Measurements from ENCODE around the gene RIMBP2.

RIMBP2 gene

DNA sequence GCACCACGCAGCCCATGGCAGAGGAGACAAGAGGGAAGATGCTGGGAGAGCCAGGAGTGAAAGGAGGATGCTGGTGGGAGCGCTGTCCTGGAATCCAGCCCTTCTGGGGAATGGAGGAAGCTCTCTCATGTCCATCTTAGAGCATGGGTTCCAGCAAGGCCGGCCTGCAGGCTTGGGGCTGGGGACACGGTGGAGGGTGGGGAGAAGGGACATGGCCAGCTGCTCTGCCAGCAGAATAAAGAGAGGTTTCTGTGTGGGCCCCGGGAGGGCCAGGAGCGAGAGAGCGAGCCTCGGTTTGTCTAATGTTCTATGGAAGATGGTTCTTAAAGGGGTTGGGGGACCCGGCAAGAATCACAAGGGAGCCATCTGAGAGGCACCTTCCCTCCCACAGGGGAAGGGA, 60.2 kb downstream of the RIMBP2 start:
- no peak overlapping the region for H3K4me3 ChIP-seq (ENCODE audit: low read depth, low read length)
- TF ChIP-seq POLR2A (IDR thresholded peaks at IDR 0.05; ENCODE audit: extremely low read depth, insufficient read length) (no peak), MYC (IDR thresholded peaks at IDR 0.05; ENCODE audit: low read depth, low read length) (no peak)
- TF ChIP-seq, protein P1, sequence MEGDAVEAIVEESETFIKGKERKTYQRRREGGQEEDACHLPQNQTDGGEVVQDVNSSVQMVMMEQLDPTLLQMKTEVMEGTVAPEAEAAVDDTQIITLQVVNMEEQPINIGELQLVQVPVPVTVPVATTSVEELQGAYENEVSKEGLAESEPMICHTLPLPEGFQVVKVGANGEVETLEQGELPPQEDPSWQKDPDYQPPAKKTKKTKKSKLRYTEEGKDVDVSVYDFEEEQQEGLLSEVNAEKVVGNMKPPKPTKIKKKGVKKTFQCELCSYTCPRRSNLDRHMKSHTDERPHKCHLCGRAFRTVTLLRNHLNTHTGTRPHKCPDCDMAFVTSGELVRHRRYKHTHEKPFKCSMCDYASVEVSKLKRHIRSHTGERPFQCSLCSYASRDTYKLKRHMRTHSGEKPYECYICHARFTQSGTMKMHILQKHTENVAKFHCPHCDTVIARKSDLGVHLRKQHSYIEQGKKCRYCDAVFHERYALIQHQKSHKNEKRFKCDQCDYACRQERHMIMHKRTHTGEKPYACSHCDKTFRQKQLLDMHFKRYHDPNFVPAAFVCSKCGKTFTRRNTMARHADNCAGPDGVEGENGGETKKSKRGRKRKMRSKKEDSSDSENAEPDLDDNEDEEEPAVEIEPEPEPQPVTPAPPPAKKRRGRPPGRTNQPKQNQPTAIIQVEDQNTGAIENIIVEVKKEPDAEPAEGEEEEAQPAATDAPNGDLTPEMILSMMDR (IDR thresholded peaks at IDR 0.05; ENCODE audit: low read depth, low read length), result no peak
- TF ChIP-seq, protein P2, sequence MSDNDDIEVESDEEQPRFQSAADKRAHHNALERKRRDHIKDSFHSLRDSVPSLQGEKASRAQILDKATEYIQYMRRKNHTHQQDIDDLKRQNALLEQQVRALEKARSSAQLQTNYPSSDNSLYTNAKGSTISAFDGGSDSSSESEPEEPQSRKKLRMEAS (IDR thresholded peaks at IDR 0.05; ENCODE audit: low read depth, low read length), result no peak
- no peak for DNase-seq (ENCODE audit: low read depth)

DNA sequence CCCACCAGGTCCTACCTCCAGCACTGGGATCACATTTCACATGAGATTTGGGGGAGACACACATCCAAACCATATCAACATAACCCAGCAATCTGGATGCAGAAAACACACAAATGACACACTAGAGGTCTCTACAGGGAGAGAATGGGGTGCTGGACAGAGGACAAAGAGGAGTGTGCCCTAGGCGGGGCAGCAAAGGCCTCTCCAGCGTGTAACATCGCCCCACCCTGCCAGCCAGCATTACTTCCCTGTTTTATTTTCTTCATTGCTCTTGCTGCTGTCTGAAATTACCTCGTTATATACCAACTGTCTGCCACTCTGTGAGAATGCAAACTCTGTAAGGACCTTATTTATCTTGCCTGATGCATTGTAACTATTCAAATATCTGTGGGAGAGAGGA, 61.1 kb downstream of the RIMBP2 start:
- DNase-seq (ENCODE audit: low read depth), result no peak
- TF ChIP-seq POLR2A (IDR thresholded peaks at IDR 0.05; ENCODE audit: extremely low read depth, insufficient read length), result no peak
- TF ChIP-seq, protein P2 (IDR thresholded peaks at IDR 0.05; ENCODE audit: low read depth, low read length), result no peak
- TF ChIP-seq, protein P1 (IDR thresholded peaks at IDR 0.05; ENCODE audit: low read depth, low read length), result no peak
- TF ChIP-seq MYC (IDR thresholded peaks at IDR 0.05; ENCODE audit: low read depth, low read length), result no peak
- no peak overlapping the region for H3K4me3 ChIP-seq (ENCODE audit: low read depth, low read length)

DNA sequence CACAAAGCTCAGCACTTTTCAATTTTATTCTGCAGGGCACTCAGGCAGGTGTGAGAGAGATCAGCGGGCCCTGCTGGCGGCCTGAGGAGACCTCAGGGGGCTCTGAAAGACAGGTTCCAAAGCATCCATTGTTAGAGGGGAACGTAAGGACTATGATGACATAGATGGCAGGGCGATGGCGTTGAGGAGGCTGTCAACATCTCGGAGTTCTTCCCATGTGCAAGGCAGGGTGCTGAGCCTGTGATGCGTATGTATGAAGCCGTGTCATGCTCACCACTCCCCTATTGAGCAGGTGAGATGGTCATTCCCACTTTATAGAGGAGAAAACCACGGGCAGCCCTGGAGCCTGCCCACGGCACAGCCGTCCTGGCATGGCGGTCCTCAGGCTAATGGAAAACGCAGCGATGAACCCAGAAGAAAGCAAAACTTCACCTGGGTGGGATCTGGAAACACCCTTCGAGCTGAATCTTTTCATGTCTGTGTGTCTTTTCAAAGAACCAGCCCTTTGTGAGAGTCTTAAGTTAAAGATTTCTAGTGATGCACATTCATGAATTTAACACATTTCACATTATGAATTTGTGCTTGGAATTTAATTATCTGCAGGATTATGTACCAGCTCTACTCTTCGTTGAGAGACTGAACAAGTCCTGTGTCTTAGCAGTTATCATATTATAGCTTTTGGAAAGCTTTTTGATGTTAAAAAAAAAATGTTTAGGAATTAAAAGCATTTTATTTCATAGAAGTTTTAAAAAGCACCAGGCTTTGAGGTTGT, 64.7 kb downstream of the RIMBP2 start:
- H3K4me3 ChIP-seq (ENCODE audit: low read depth, low read length), result no peak overlapping the region
- DNase-seq (ENCODE audit: low read depth), result no peak
- TF ChIP-seq MYC (IDR thresholded peaks at IDR 0.05; ENCODE audit: low read depth, low read length), result no peak
- TF ChIP-seq, protein P1 (IDR thresholded peaks at IDR 0.05; ENCODE audit: low read depth, low read length), result no peak
- no peak for TF ChIP-seq POLR2A (IDR thresholded peaks at IDR 0.05; ENCODE audit: extremely low read depth, insufficient read length)
- TF ChIP-seq, protein P2 (IDR thresholded peaks at IDR 0.05; ENCODE audit: low read depth, low read length), result no peak

DNA sequence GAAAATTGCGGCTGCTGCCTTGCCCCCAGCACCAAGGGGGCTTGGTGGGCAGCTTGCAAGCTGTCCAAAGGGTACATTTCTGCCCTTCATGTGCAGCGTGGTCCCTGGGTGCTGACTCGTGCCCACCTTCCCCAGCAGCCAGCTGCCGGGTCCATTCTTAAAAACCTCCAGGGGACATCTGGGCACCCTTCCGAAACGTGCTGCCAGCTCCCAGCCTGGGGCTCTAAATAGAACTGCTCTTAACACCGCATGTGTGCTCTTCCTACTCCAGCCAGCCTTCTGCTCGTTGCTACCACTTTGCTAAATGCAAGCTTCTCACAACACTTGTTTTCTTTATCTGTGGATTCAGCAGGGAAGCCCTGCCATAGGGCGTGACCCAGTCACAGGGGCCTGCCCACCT, 66.0 kb downstream of the RIMBP2 start:
- no peak for DNase-seq (ENCODE audit: low read depth)
- TF ChIP-seq, protein P2 (IDR thresholded peaks at IDR 0.05; ENCODE audit: low read depth, low read length), result no peak
- no peak for TF ChIP-seq MYC (IDR thresholded peaks at IDR 0.05; ENCODE audit: low read depth, low read length)
- TF ChIP-seq, protein P1 (IDR thresholded peaks at IDR 0.05; ENCODE audit: low read depth, low read length), result no peak
- TF ChIP-seq POLR2A (IDR thresholded peaks at IDR 0.05; ENCODE audit: extremely low read depth, insufficient read length), result no peak
- H3K4me3 ChIP-seq (ENCODE audit: low read depth, low read length), result no peak overlapping the region

DNA sequence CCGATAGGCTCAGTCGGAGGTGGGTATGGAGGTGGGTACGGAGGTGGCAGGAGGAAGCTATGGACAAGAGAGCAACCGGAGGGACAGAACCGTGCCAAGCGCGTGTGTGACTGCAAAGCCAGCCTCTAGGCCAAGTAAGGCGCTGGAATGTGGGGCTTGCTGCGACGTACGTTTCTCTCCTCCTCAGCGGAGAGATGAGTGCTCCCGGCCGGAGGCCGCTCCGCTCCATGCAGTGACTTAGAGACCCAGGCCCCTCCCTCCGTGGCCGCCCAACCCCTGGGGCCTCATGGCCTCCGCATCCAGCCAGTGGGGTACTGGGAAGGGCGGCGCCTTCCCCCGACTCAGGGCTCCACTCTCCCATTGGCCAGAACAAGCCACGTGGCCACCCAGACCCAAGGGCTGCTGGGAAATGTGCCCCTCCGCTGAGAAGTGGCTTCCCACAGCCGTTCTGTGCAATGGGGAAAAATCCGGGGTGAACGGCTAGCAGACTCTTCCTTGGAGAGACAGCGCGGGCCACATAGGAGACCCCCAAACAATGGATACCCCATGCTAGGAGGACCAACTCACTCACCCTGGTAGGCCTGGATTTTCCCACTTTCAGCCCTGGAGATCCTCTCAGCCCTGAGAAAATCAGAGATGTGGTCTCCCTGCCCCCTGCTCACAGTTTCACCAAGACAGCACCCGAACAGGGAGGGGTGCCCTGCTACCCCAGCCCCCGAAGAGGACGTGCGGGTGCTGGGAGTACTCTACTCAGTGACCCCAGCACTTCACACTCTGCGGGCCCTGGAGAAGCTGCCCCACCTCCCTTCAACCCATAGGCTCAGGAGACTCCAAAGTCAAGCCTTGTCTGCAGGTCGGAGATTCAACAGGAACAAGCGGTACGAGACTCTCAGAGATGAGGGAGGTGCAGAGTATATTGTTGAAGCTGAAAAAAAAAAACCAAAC, 66.7 kb downstream of the RIMBP2 start:
- H3K4me3 ChIP-seq (ENCODE audit: low read depth, low read length), result no peak overlapping the region
- no peak for DNase-seq (ENCODE audit: low read depth)
- TF ChIP-seq POLR2A (IDR thresholded peaks at IDR 0.05; ENCODE audit: extremely low read depth, insufficient read length) (no peak), MYC (IDR thresholded peaks at IDR 0.05; ENCODE audit: low read depth, low read length) (no peak)
- TF ChIP-seq, protein P2 (IDR thresholded peaks at IDR 0.05; ENCODE audit: low read depth, low read length), result no peak
- TF ChIP-seq, protein P1 (IDR thresholded peaks at IDR 0.05; ENCODE audit: low read depth, low read length), result no peak
